ENCODE measurements around the gene TRMT11. TPM values are rescaled to one million over a fixed set of nuclear protein-coding genes. Genes with fewer than 3 reads are reported as not detected.
A peak's percentile ranks its signal among the peaks of the same experiment; 100 is the strongest.

TRMT11 gene
- total RNA-seq, 2 experiments from 2014 or later, result 21.6 to 22.5 TPM

DNA sequence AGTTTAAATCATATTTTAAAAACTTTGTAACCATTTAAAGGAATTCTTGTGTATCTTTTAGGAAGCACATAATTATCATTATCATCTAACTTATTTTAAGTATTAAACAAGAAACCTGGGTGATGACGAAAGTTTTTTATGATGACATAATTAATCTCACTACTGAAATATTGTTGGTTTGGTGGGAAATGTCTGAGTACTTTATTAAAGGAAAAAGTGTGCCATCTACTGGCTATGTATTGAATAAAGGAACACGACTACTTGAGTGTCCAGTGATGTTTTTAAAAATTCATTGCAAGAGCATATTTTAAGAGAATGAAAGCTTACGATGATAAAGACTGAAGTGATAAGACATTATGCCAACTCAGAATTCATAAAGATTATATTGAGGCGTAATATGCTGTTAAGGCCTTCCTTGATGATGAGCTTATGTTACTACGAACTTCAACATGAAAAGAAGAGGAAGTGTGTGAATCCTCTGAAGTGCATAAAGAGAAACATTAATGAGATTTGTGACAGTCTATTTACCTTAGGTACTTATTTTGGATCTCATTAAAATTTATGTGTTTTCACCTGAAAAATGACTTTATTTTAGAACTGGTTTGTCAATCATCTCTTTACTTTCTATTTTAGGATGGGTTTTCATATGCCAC, 12.0 kb upstream of the TRMT11 start:
- intact Hi-C loops (cut with DNase I, micrococcal nuclease), result loop anchor here in 1 of 2 experiments (1.0 to 5.0 kb wide), 2 partner anchors 192 to 663 kb away; no protein-coding TSS in a partner anchor
- TF ChIP-seq, protein P1, sequence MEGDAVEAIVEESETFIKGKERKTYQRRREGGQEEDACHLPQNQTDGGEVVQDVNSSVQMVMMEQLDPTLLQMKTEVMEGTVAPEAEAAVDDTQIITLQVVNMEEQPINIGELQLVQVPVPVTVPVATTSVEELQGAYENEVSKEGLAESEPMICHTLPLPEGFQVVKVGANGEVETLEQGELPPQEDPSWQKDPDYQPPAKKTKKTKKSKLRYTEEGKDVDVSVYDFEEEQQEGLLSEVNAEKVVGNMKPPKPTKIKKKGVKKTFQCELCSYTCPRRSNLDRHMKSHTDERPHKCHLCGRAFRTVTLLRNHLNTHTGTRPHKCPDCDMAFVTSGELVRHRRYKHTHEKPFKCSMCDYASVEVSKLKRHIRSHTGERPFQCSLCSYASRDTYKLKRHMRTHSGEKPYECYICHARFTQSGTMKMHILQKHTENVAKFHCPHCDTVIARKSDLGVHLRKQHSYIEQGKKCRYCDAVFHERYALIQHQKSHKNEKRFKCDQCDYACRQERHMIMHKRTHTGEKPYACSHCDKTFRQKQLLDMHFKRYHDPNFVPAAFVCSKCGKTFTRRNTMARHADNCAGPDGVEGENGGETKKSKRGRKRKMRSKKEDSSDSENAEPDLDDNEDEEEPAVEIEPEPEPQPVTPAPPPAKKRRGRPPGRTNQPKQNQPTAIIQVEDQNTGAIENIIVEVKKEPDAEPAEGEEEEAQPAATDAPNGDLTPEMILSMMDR (IDR thresholded peaks at IDR 0.05), result peak; percentile 67
- H3K9me3 Mint-ChIP-seq, result no peaks in the 10 kb centered on the region
- Histone ChIP-seq H3K27ac (ENCODE audit: low read depth in 1 of 2, low read length in 2 of 2) (no peak overlapping the region), H3K4me1 (ENCODE audit: insufficient read depth, low read length) (no peaks in the 10 kb centered on the region), H3K4me3 (ENCODE audit: low read length) (no peak overlapping the region), H3K36me3 (ENCODE audit: insufficient read depth, low read length) (peaks cover 41% of the 10 kb centered on the region), H3K27me3 (ENCODE audit: control insufficient read depth in 1 of 2, insufficient read depth in 2 of 2, low read length in 2 of 2) (no peaks in the 10 kb centered on the region), H3K9me3 (ENCODE audit: control insufficient read depth in 1 of 2, insufficient read depth in 1 of 2, low read length in 2 of 2) (no peaks in the 10 kb centered on the region)
- H3K36me3 Mint-ChIP-seq (ENCODE audit: low read depth), result peaks cover 59% of the 10 kb centered on the region
- H3K27ac Mint-ChIP-seq, result no peak overlapping the region
- POLR2A ChIA-PET, result interaction anchor here (0.6 to 3.5 kb wide), 4 partner anchors 12 to 194 kb away, joined by 3 to 20 read pairs (median 10); partner anchors contain the start of genes NCOA7 and TRMT11
- no peaks in the 10 kb centered on the region for H3K27me3 Mint-ChIP-seq
- no peak overlapping the region for H3K4me3 Mint-ChIP-seq
- ATAC-seq (ENCODE audit: poor library complexity) (peak; percentile 84), DNase-seq (peak in 3 of 14 experiments; percentile 63 to 67 (median 65))
- peaks cover 16% of the 10 kb centered on the region for H3K4me1 Mint-ChIP-seq (ENCODE audit: low read depth)
- CTCF ChIA-PET, result interaction anchor here (1.0 to 3.4 kb wide), 8 partner anchors 11 to 664 kb away, joined by 3 to 21 read pairs (median 4); partner anchors contain the start of gene HINT3

DNA sequence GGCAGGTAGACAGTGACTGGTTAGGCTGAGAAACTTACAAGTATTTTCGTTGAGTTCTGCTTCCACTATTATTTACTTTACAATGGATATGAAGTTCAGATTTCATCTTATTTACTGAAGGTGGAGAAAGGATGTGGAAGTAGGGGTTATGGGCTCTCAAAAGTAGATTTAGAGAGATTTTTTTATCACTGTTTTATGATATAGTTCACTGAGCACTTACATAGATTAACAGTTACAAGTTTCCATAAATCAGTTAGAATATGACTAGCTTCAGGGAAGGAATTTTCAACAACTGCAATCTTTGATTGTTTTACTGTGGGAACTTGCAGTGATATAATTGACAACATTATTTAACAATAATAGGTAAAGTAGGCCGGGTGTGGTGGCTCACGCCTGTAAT, 7.2 kb upstream of the TRMT11 start:
- H3K36me3 ChIP-seq (ENCODE audit: insufficient read depth, low read length), result peaks cover 33% of the 10 kb centered on the region
- H3K27me3 ChIP-seq (ENCODE audit: control insufficient read depth in 1 of 2, insufficient read depth in 2 of 2, low read length in 2 of 2), result no peaks in the 10 kb centered on the region
- H3K4me1 ChIP-seq (ENCODE audit: insufficient read depth, low read length), result no peaks in the 10 kb centered on the region
- no peaks in the 10 kb centered on the region for H3K9me3 Mint-ChIP-seq
- no peaks in the 10 kb centered on the region for H3K9me3 ChIP-seq (ENCODE audit: control insufficient read depth in 1 of 2, insufficient read depth in 1 of 2, low read length in 2 of 2)
- H3K27me3 Mint-ChIP-seq, result no peaks in the 10 kb centered on the region
- H3K27ac ChIP-seq (ENCODE audit: low read depth in 1 of 2, low read length in 2 of 2), result no peak overlapping the region
- ChIA-PET POLR2A (no interaction called here), CTCF (no interaction called here)
- peaks cover 7% of the 10 kb centered on the region for H3K4me1 Mint-ChIP-seq (ENCODE audit: low read depth)
- no peak overlapping the region for H3K4me3 ChIP-seq (ENCODE audit: low read length)
- intact Hi-C loops (cut with DNase I, micrococcal nuclease), result no loop called here
- no peak overlapping the region for H3K4me3 Mint-ChIP-seq
- TF ChIP-seq, protein P1 (IDR thresholded peaks at IDR 0.05), result no peak
- no peak overlapping the region for H3K27ac Mint-ChIP-seq
- peaks cover 27% of the 10 kb centered on the region for H3K36me3 Mint-ChIP-seq (ENCODE audit: low read depth)
- no peak for DNase-seq
- ATAC-seq (ENCODE audit: poor library complexity), result no peak

DNA sequence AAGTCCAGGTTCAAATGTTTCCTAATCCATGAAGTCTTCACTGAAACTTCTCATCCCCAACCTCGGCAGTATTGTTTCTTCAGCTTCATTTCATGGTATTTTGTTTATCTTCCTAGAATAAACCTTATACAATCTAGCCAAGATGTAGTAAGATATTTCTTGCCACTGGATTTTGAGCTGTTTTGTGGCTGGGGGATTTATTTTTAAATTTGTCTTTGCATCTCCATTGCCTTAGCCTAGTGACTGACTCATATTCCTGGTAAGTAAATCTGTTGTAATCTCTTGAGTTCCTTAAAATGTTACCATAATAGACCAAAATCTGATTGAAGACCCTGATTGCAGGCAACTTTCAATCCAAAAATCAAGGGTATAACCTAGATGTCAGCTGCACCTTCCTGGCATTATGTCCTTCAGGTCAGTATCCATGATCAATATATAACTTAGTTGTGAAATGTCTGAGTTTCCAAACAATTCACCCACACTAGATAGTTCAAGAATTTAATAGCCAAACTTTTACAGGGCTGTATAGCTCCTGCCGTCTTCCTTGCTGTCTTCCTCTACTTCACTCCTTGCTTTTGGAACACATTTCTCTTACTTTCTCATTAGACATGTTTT, 4.7 kb upstream of the TRMT11 start:
- ChIA-PET CTCF (interaction anchor here (1.9 kb wide), 1 partner anchor 25 kb away, joined by 8 read pairs; the partner anchor contains the start of gene HINT3), POLR2A (interaction anchor here (0.7 kb wide), 1 partner anchor 14 kb away, joined by 3 read pairs; no protein-coding TSS in a partner anchor)
- no peaks in the 10 kb centered on the region for H3K9me3 Mint-ChIP-seq
- TF ChIP-seq, protein P1 (IDR thresholded peaks at IDR 0.05), result no peak
- H3K27me3 Mint-ChIP-seq, result no peaks in the 10 kb centered on the region
- no peak overlapping the region for H3K4me3 Mint-ChIP-seq
- Histone ChIP-seq H3K27ac (ENCODE audit: low read depth in 1 of 2, low read length in 2 of 2) (no peak overlapping the region), H3K27me3 (ENCODE audit: control insufficient read depth in 1 of 2, insufficient read depth in 2 of 2, low read length in 2 of 2) (no peaks in the 10 kb centered on the region), H3K4me1 (ENCODE audit: insufficient read depth, low read length) (peaks cover 4% of the 10 kb centered on the region), H3K36me3 (ENCODE audit: insufficient read depth, low read length) (peaks cover 19% of the 10 kb centered on the region), H3K9me3 (ENCODE audit: control insufficient read depth in 1 of 2, insufficient read depth in 1 of 2, low read length in 2 of 2) (no peaks in the 10 kb centered on the region), H3K4me3 (ENCODE audit: low read length) (no peak overlapping the region)
- peaks cover 10% of the 10 kb centered on the region for H3K36me3 Mint-ChIP-seq (ENCODE audit: low read depth)
- DNase-seq (no peak), ATAC-seq (ENCODE audit: poor library complexity) (no peak)
- H3K27ac Mint-ChIP-seq, result no peak overlapping the region
- intact Hi-C loops (cut with DNase I, micrococcal nuclease), result loop anchor here in 1 of 2 experiments (10.0 kb wide), 1 partner anchor 1283 kb away; the partner anchor contains the start of gene RNF146
- H3K4me1 Mint-ChIP-seq (ENCODE audit: low read depth), result no peaks in the 10 kb centered on the region
